Glomerular endothelial cell (primary cell): Measurements from ENCODE around the gene TAOK1. TPM values are rescaled to one million over a fixed set of nuclear protein-coding genes. Genes with fewer than 3 reads are reported as not detected.

Experiments
- DNase-seq: peaks from one replicate; pipeline ENCODE4 v3.0.0-alpha.2; 2011; ENCODE audit warnings: low read depth, low spot score; ENCODE audit errors: extremely low read depth
- total RNA-seq: library from RNA; depleted of rRNA; stranded (reverse); fragments of >200 nt; gene quantifications from 2 replicates; pipeline ENCODE4 v1.2.3, GENCODE V29; 2015

The TAOK1 gene
- total RNA-seq, 1 donor from 2014 or later, result 60.1 TPM

DNA sequence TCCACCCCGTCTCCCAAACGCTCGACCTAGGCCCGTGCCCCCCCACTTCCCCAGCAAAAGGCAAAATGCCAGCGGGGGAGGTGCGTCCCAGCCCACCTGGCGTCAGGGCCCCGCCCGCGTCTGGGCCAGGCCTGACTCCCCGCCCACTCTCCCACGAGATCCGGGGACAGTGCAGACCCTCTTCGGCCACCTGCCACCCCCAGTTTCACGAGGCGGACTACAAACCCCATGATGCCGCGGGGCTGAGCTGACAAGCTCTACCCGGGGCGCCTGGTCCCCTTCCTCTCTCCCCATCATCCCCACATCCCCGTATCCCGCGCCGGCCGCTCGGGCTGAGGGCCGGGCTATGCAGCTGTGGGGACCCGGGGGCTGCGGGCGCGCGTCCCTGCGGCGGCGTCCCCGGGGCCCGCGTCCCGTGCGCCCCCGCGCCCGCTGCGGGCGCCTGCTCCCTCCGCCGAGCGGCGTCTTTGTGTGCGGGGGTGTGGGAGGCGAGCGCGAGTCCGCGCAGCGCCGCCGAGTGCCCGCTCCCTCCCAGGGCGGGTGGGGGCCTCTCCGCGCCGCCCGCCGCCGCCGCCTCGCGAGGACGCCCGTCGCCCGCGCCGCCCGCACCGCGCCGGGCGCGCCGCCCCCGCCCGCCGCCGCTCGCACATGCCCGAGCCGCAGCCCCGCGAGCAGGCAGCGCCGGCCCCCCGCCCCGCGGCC is 202.8 kb downstream of the TAOK1 start, which contains the start of gene ANKRD13B:
ANKRD13B (plus strand) TSS at position 283 of the 702 bp plus-strand sequence. CDS start 490 bp downstream, outside the sequence.
- DNase-seq, result no peak

GRCh38 chr17:29593591-29594518 is 203.7 kb downstream of the TAOK1 start:
- DNase-seq, result no peak

DNA sequence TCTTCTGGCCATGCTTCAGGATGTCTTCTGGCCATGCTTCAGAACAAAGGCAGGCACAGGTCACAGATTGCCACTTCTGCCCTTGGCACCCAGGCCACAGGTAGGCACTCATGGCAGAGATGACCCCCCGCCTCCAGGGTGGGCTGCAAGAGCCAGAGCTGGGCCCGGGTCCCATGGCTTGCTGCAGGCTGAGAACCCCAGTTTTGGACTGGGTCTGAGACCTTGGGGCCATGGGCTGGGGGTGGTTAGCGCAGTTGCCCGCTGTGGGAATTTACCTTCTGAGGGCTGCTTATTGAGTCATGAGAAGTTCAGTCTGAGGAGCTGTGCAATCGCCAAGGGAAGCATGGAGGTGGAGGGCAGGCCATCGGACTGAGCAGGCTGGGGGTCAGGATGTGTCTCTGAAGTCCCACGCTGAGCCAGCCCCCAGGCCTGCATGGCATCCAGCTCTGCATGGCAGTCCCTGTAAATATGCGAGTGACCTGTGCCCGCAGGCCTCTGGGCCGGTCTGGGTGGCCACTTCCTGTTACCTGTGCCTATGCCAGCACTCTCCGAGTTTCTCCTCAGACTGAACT is 204.4 kb downstream of the TAOK1 start:
- no peak for DNase-seq

GRCh38 chr17:29595107-29595942 is 205.2 kb downstream of the TAOK1 start:
- DNase-seq, result no peak

GRCh38 chr17:29595943-29596774 is 206.0 kb downstream of the TAOK1 start:
- DNase-seq, result no peak

DNA sequence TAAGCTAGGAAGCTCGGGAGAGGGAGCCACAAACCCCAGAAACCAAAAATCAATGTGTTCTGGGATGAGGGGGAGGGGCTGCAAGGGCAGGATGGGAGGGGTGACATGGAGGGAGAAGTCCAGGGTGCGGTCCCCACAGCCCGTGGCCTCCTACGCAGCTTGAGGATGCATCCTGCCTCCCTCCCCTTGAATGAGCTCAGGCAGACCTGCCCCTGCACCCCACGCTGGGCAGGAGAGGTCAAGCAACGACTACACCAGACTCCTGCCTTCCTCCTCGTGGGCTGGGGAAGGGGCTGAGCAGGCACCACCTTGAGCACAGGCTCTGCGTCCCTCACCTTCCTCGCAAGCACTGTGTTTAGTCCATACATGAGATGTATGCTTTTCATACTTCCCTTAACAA is 206.6 kb downstream of the TAOK1 start:
- no peak for DNase-seq

DNA sequence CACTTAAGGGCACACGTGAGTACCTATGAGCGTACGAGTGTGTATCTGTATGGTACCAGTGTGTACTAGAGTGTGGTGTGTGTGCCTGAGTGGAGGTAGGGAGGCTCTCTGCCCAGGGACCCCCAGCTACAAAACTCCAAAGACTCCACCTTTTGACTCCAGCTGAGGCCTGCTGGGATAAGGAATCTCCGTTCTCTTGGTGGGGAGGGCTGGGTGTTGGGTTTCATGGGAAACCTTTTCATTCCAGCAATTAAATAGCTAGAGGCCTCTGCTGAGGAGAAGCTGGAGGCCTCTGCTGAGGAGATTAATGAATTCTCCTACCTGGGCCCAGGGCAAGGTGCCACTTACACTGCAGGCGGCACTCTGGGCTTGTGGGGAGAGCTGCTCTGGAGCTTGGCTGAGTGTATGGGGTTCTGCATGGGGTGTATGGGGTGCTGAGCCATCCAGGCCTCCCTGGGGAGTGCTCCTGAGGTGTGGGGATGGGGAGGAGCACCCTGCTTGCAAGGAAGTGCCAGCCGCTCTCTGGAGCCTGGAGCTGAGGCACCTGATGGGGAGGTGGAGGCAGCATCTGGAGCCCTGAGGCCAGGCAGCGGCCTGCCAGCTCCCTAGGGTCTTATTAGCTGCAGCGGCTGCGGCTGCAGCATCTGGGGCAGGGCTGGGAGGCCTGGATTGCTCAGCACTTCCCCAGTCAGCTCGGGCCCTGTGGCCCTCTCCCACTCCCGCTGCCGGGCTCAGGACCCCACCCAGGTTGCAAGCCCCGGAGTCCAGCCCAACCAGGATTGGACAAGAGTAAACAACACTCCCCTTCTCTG is 207.4 kb downstream of the TAOK1 start:
- DNase-seq, result no peak

Other genes starting within 250 kb of the TAOK1 start
- gene MYO18A, start 210.0 kb upstream of the TAOK1 start, total RNA-seq, result 19.9 and 29.9 TPM in 2 replicates
- not detected in 2 replicates for gene CRYBA1, start 143.5 kb upstream of the TAOK1 start, total RNA-seq
- gene NUFIP2, start 96.2 kb upstream of the TAOK1 start, total RNA-seq, result 29.4 and 37.9 TPM in 2 replicates
- gene ABHD15, start 176.7 kb downstream of the TAOK1 start, total RNA-seq, result 7.0 and 9.0 TPM in 2 replicates
- 39.3 and 52.2 TPM in 2 replicates for gene TP53I13, start 178.3 kb downstream of the TAOK1 start, total RNA-seq
- 56.4 and 67.1 TPM in 2 replicates for gene GIT1, start 199.3 kb downstream of the TAOK1 start, total RNA-seq
- 16.6 and 27.8 TPM in 2 replicates for gene ANKRD13B, start 202.8 kb downstream of the TAOK1 start, total RNA-seq
- 2.7 and 13.0 TPM in 2 replicates for gene CORO6, start 232.5 kb downstream of the TAOK1 start, total RNA-seq